ENCODE measurements around the gene LY6G5B.
A peak's percentile ranks its signal among the peaks of the same experiment; 100 is the strongest.
"Not testable (repeated sequence)": the region's sequence is repeated elsewhere in the genome, so short reads cannot be mapped to it uniquely, and the experiment has no call there.

The LY6G5B gene

DNA sequence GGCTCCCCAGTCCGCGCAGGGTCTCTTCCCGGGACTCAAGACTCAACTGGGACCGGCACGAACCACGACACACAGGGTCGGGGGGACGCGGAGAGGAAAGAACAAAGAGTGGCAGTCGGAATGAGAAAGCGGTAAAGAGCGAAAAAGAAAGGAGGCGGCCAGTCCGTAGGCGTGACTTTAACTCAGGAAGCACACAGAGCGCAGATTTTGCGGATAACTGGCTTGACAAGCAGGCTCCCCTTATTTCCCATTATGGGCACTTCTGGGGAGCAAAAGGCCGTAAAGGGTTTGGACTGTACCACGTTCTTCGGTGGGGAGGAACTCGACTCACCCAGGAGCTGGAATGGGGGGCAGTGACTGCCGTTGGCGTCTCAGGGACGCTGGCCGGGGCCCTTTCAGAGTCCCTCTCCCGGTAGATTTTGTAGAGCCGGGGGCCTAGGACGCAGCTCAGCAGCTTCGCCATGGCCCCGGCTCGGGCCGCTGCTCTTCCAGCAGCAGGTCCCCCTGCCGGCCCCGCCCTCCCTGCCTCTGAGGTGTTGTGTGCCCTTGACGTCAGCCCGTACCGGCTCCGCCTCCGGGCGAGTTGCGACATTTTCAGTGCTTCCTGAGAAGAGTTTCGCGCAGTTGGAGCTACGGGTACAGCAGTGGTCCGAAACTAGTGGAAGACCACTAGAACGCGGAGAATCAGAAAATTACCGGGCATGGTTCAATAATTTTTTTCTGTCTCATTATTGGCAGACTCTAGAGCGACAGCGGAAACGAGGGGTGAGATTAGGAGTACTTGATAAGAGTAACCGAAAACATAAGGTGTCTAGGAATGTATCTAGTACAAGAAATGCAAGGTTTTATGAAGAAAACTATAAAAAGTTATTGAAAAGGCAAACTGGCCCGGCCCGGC, 33.3 kb downstream of the LY6G5B start, which contains the start of gene ABHD16A:
ABHD16A (minus strand) TSS at position 506 of the 898 bp plus-strand sequence; CDS start at position 463, 43 bp downstream.
- TF ChIP-seq, protein P1, sequence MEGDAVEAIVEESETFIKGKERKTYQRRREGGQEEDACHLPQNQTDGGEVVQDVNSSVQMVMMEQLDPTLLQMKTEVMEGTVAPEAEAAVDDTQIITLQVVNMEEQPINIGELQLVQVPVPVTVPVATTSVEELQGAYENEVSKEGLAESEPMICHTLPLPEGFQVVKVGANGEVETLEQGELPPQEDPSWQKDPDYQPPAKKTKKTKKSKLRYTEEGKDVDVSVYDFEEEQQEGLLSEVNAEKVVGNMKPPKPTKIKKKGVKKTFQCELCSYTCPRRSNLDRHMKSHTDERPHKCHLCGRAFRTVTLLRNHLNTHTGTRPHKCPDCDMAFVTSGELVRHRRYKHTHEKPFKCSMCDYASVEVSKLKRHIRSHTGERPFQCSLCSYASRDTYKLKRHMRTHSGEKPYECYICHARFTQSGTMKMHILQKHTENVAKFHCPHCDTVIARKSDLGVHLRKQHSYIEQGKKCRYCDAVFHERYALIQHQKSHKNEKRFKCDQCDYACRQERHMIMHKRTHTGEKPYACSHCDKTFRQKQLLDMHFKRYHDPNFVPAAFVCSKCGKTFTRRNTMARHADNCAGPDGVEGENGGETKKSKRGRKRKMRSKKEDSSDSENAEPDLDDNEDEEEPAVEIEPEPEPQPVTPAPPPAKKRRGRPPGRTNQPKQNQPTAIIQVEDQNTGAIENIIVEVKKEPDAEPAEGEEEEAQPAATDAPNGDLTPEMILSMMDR (IDR thresholded peaks at IDR 0.05) = no peak
- Histone ChIP-seq H3K4me3 (peak within 1 kb of the TSS; percentile 95), H3K27ac (peak within 1 kb of the TSS; percentile 96 to 99)
- peak; percentile 99 for DNase-seq (ENCODE audit: low spot score)

- Histone ChIP-seq H3K4me3 (no peak overlapping the region), H3K27ac (no peak overlapping the region)
- DNase-seq (ENCODE audit: low spot score) = no peak
- TF ChIP-seq, protein P1 (IDR thresholded peaks at IDR 0.05) = no peak
These were observed 36.2 kb downstream of the LY6G5B start for GRCh38 chr6:31705931-31706330.

DNA sequence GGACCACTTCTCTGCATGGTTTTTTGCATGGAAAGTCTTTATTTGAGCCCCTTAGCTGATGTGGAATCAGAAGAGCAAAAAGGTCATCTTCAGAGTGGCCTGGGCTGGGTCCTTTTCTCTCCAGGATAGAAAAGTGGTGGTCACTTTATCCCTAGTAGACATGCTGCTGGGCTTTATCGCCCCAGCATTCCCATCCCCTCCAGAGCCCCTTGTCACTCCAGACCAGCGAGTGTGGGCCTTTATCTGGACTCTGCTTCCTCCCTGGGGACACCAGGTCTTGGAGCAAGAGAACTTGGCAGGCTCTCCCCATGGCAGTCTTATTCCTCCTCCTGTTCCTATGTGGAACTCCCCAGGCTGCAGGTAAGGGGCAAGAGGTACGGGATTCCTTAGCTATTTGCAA, 36.8 kb downstream of the LY6G5B start, which contains the start of gene LY6G6F:
LY6G6F (plus strand) TSS at position 268 of the 400 bp plus-strand sequence; CDS start at position 309, 41 bp downstream.
- TF ChIP-seq, protein P1 (IDR thresholded peaks at IDR 0.05) = no peak
- H3K4me3 ChIP-seq = no peak within 1 kb of the TSS
- no peak within 1 kb of the TSS for H3K27ac ChIP-seq
- no peak for DNase-seq (ENCODE audit: low spot score)

DNA sequence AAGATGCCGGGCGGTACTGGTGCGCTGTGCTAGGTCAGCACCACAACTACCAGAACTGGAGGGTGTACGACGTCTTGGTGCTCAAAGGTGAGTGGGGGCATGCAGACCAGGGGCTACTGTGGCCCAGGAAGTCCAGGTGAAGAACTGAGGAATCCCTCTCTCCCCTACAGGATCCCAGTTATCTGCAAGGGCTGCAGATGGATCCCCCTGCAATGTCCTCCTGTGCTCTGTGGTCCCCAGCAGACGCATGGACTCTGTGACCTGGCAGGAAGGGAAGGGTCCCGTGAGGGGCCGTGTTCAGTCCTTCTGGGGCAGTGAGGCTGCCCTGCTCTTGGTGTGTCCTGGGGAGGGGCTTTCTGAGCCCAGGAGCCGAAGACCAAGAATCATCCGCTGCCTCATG, 37.9 kb downstream of the LY6G5B start:
- Histone ChIP-seq H3K4me3 (no peak overlapping the region), H3K27ac (no peak overlapping the region)
- no peak for DNase-seq (ENCODE audit: low spot score)

DNA sequence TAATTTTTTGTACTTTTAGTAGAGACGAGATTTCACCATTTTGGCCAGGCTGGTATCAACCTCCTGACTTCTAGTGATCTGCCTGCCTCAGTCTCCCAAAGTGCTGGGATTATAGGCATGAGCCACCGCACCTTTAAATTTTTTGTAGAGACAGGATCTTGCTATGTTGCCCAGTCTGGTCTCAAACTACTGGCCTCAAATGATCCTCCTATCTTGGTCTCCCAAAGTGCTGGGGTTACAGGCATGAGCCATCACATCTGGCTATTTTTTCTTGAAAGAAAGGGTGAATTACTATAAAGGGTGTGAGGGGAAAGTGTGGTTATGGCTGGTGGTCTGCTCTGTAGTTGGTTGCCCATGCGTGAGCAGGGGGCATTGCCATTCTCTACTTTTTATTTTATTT, 38.4 kb downstream of the LY6G5B start:
- Histone ChIP-seq H3K4me3 (no peak overlapping the region), H3K27ac (no peak overlapping the region)
- no peak for DNase-seq (ENCODE audit: low spot score)
- TF ChIP-seq, protein P1 (IDR thresholded peaks at IDR 0.05) = no peak

More for the DNA sequence above, 37.9 kb downstream of the LY6G5B start:
- TF ChIP-seq, protein P1 (IDR thresholded peaks at IDR 0.05) = no peak

DNA sequence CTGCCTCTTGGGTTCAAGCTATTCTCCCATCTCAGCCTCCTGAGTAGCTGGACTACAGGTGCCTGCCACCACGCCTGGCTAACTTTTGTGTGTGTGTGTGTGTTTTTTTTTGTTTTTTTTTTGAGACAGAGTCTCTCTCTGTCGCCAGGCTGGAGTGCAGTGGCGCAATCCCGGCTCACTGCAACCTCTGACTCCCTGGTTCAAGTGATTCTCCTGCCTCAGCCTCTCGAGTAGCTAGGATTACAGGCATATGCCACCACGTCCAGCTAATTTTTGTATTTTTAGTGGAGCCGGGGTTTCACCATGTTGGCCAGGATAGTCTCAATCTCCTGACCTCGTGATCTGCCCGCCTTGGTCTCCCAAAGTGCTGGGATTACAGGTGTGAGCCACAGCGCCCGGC, 39.4 kb downstream of the LY6G5B start:
- not testable (repeated sequence) for H3K27ac ChIP-seq; H3K4me3 ChIP-seq; DNase-seq (ENCODE audit: low spot score)

GRCh38 chr6:31710523-31711219, 40.9 kb downstream of the LY6G5B start:
- TF ChIP-seq, protein P1 (IDR thresholded peaks at IDR 0.05) = no peak
- no peak for DNase-seq (ENCODE audit: low spot score)
- no peak overlapping the region for H3K27ac ChIP-seq
- no peak overlapping the region for H3K4me3 ChIP-seq

All from coronary artery (tissue), 2 donors.